Stimulated activated naive CD8-positive, alpha-beta T cell treated with anti-CD3 and anti-CD28 coated beads, Interleukin-15, Interleukin-2, amounts not matched to agents 100 ng/mL and 50 ng/mL, for 24 hours (primary cell): Measurements from ENCODE around the gene SSTR1.

Source experiments
- H3K27ac Mint-ChIP-seq: one replicate; pipeline ENCODE4 v1.8.0; 2021; ENCODE audit warnings: mild to moderate bottlenecking, mixed read lengths
- H3K27me3 Mint-ChIP-seq: one replicate; pipeline ENCODE4 v1.8.0; 2021; ENCODE audit warnings: mixed read lengths
- H3K36me3 Mint-ChIP-seq: one replicate; pipeline ENCODE4 v1.8.0; 2021; ENCODE audit warnings: low read depth, mixed read lengths
- H3K4me1 Mint-ChIP-seq: one replicate; pipeline ENCODE4 v1.8.0; 2021; ENCODE audit warnings: low read depth, mixed read lengths
- H3K4me3 Mint-ChIP-seq: one replicate; pipeline ENCODE4 v1.8.0; 2021; ENCODE audit warnings: mild to moderate bottlenecking, mixed read lengths
- H3K9me3 Mint-ChIP-seq: one replicate; pipeline ENCODE4 v1.8.0; 2021; ENCODE audit warnings: mixed read lengths

Gene SSTR1

GRCh38 chr14:38197784-38198335, 9.8 kb upstream of the SSTR1 start:
- Mint-ChIP-seq H3K27me3 (no peaks in the 10 kb centered on the region), H3K27ac (no peak overlapping the region), H3K4me3 (no peak overlapping the region), H3K36me3 (no peaks in the 10 kb centered on the region), H3K9me3 (no peaks in the 10 kb centered on the region), H3K4me1 (peaks cover 4% of the 10 kb centered on the region)

- H3K4me1 Mint-ChIP-seq = peaks cover 4% of the 10 kb centered on the region
- no peak overlapping the region for H3K27ac Mint-ChIP-seq
- H3K4me3 Mint-ChIP-seq = no peak overlapping the region
- H3K36me3 Mint-ChIP-seq = no peaks in the 10 kb centered on the region
- H3K9me3 Mint-ChIP-seq = no peaks in the 10 kb centered on the region
- no peaks in the 10 kb centered on the region for H3K27me3 Mint-ChIP-seq
Observed at GRCh38 chr14:38198425-38198824, 9.3 kb upstream of the SSTR1 start.

GRCh38 chr14:38199076-38199475, 8.6 kb upstream of the SSTR1 start:
- Mint-ChIP-seq H3K27me3 (no peaks in the 10 kb centered on the region), H3K9me3 (no peaks in the 10 kb centered on the region), H3K4me1 (peaks cover 4% of the 10 kb centered on the region), H3K4me3 (no peak overlapping the region), H3K36me3 (no peaks in the 10 kb centered on the region), H3K27ac (no peak overlapping the region)

GRCh38 chr14:38199739-38200138, 8.0 kb upstream of the SSTR1 start:
- no peak overlapping the region for H3K4me3 Mint-ChIP-seq
- no peak overlapping the region for H3K27ac Mint-ChIP-seq
- no peaks in the 10 kb centered on the region for H3K36me3 Mint-ChIP-seq
- no peaks in the 10 kb centered on the region for H3K9me3 Mint-ChIP-seq
- H3K4me1 Mint-ChIP-seq = peaks cover 4% of the 10 kb centered on the region
- H3K27me3 Mint-ChIP-seq = no peaks in the 10 kb centered on the region

GRCh38 chr14:38201137-38201828, 6.4 kb upstream of the SSTR1 start:
- H3K4me1 Mint-ChIP-seq = peaks cover 4% of the 10 kb centered on the region
- no peaks in the 10 kb centered on the region for H3K36me3 Mint-ChIP-seq
- H3K27ac Mint-ChIP-seq = no peak overlapping the region
- no peaks in the 10 kb centered on the region for H3K9me3 Mint-ChIP-seq
- peaks cover 4% of the 10 kb centered on the region for H3K27me3 Mint-ChIP-seq
- H3K4me3 Mint-ChIP-seq = no peak overlapping the region

- H3K9me3 Mint-ChIP-seq = no peaks in the 10 kb centered on the region
- H3K4me3 Mint-ChIP-seq = no peak overlapping the region
- H3K36me3 Mint-ChIP-seq = no peaks in the 10 kb centered on the region
- peaks cover 16% of the 10 kb centered on the region for H3K27me3 Mint-ChIP-seq
- H3K4me1 Mint-ChIP-seq = no peaks in the 10 kb centered on the region
- no peak overlapping the region for H3K27ac Mint-ChIP-seq
Observed at GRCh38 chr14:38202444-38203191, 5.1 kb upstream of the SSTR1 start.

GRCh38 chr14:38203929-38204718, 3.6 kb upstream of the SSTR1 start:
- Mint-ChIP-seq H3K9me3 (no peaks in the 10 kb centered on the region), H3K27ac (no peak overlapping the region), H3K4me3 (no peak overlapping the region), H3K27me3 (peaks cover 30% of the 10 kb centered on the region), H3K4me1 (peaks cover 7% of the 10 kb centered on the region), H3K36me3 (no peaks in the 10 kb centered on the region)

- Mint-ChIP-seq H3K9me3 (no peaks in the 10 kb centered on the region), H3K27me3 (peaks cover 34% of the 10 kb centered on the region), H3K27ac (no peak overlapping the region), H3K36me3 (no peaks in the 10 kb centered on the region), H3K4me3 (no peak overlapping the region), H3K4me1 (peaks cover 10% of the 10 kb centered on the region)
Observed at GRCh38 chr14:38204719-38205115, 3.0 kb upstream of the SSTR1 start.

- no peak overlapping the region for H3K4me3 Mint-ChIP-seq
- H3K36me3 Mint-ChIP-seq = no peaks in the 10 kb centered on the region
- H3K27me3 Mint-ChIP-seq = peaks cover 40% of the 10 kb centered on the region
- H3K9me3 Mint-ChIP-seq = no peaks in the 10 kb centered on the region
- H3K27ac Mint-ChIP-seq = no peak overlapping the region
- peaks cover 15% of the 10 kb centered on the region for H3K4me1 Mint-ChIP-seq
Observed at GRCh38 chr14:38205119-38205813, 2.4 kb upstream of the SSTR1 start.

GRCh38 chr14:38205949-38206665, 1.6 kb upstream of the SSTR1 start:
- Mint-ChIP-seq H3K27me3 (peaks cover 48% of the 10 kb centered on the region), H3K4me1 (peaks cover 18% of the 10 kb centered on the region), H3K36me3 (no peaks in the 10 kb centered on the region), H3K4me3 (no peak overlapping the region), H3K27ac (no peak overlapping the region), H3K9me3 (no peaks in the 10 kb centered on the region)

GRCh38 chr14:38206689-38207376, 871 bp upstream of the SSTR1 start:
- Mint-ChIP-seq H3K27ac (no peak overlapping the region), H3K36me3 (no peaks in the 10 kb centered on the region), H3K9me3 (no peaks in the 10 kb centered on the region), H3K4me1 (peaks cover 18% of the 10 kb centered on the region), H3K27me3 (peaks cover 52% of the 10 kb centered on the region), H3K4me3 (no peak overlapping the region)

GRCh38 chr14:38207377-38207735, 348 bp upstream of the SSTR1 start:
- Mint-ChIP-seq H3K27ac (no peak overlapping the region), H3K36me3 (no peaks in the 10 kb centered on the region), H3K4me3 (no peak overlapping the region), H3K4me1 (peaks cover 18% of the 10 kb centered on the region), H3K27me3 (peaks cover 54% of the 10 kb centered on the region), H3K9me3 (no peaks in the 10 kb centered on the region)

- Mint-ChIP-seq H3K27ac (no peak overlapping the region), H3K4me3 (peak overlapping the region; percentile 64), H3K9me3 (no peaks in the 10 kb centered on the region)
Observed at GRCh38 chr14:38208618-38209562, 1.2 kb downstream of the SSTR1 start.

More at GRCh38 chr14:38208618-38209562, 1.2 kb downstream of the SSTR1 start:
- H3K27me3 Mint-ChIP-seq = peaks cover 63% of the 10 kb centered on the region
- H3K4me1 Mint-ChIP-seq = peaks cover 18% of the 10 kb centered on the region
- no peaks in the 10 kb centered on the region for H3K36me3 Mint-ChIP-seq
